GM19438 (cell line): Measurements from ENCODE around the gene ZNF548.

ENCODE experiments used
- ATAC-seq: cut with Tn5 transposase; IDR thresholded peaks from one replicate; pipeline ENCODE4 v1.9.1; 2021; ENCODE audit warnings: low read depth; ENCODE audit not compliant: unreplicated experiment

Gene ZNF548

GRCh38 chr19:57395710-57396109 lies 6.1 kb downstream of the ZNF548 start:
- no peak for ATAC-seq

DNA sequence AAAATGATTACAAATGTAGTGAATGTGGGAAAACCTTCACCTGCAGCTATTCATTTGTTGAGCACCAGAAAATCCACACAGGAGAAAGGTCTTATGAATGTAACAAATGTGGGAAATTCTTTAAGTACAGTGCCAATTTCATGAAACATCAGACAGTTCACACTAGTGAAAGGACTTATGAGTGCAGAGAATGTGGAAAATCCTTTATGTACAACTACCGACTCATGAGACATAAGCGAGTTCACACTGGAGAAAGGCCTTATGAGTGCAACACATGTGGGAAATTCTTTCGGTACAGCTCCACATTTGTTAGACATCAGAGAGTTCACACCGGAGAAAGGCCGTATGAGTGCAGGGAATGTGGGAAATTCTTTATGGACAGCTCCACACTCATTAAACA lies 9.2 kb downstream of the ZNF548 start:
- no peak for ATAC-seq

DNA sequence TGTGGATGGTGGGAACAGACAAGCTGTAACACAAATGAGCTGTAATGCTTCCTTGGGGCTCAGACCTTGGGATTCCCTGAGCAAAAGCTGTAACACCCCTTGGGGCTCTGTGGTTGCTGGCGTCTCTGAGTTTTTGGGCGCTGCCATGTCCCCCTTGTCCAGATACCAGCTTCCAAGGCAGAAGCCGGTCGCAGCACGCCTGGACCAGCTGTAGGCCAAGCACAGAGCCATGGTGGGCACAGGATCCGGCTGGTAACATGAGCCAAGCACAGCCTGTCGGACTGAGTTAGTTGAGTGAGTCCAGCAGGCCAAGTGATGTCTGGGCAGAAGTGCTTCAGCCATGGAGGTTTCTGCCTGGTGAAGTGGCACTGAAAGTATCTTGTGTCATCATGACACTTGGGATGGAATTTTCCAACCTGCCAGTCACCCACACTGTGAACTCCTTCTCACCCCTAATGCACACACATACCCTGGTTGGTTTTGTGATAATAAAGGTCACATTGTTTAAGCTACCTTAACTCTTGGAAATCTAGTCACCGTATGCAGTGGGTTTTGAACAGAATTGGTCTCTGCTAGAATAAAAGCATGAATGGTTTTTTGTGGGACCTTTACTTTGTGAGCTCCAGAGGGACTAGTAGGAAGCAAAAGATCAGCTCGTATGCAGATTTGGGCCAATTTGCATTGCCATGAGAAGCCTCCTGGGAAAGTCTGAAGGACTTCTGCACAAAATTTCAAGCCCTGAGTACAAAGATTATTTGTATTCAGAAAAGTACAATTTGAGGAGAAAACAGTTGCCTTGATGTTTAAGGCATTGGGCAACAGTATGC lies 14.3 kb downstream of the ZNF548 start:
- no peak for ATAC-seq

DNA sequence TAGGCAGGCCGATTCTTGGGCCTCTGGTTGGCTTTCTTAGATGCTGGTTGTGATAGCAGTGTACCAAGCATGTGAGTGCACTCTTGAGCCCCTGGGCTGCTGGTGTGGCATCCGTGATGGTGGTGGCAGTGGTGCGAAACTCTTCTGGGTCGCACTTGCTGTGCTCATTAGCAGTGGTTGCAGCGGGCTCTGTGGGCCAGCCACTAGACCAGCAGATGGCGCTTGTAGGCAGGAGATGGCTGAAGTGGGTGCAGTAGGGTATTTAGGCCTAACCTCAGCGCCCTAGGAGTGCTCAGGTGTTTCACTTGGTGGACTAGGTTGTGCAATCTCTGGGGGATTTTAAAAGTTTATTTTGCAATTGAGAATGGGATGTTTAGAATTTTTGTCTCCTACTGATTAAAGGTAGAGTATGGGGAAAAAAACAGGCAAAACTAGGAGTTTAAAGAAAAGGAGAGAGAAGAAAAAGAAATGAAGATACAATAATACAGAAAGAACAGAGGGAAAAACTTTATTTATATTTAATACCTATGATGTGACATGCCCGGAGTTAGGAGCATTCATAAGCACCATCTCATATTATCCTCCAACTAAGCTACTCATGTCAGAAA lies 17.0 kb downstream of the ZNF548 start:
- no peak for ATAC-seq

DNA sequence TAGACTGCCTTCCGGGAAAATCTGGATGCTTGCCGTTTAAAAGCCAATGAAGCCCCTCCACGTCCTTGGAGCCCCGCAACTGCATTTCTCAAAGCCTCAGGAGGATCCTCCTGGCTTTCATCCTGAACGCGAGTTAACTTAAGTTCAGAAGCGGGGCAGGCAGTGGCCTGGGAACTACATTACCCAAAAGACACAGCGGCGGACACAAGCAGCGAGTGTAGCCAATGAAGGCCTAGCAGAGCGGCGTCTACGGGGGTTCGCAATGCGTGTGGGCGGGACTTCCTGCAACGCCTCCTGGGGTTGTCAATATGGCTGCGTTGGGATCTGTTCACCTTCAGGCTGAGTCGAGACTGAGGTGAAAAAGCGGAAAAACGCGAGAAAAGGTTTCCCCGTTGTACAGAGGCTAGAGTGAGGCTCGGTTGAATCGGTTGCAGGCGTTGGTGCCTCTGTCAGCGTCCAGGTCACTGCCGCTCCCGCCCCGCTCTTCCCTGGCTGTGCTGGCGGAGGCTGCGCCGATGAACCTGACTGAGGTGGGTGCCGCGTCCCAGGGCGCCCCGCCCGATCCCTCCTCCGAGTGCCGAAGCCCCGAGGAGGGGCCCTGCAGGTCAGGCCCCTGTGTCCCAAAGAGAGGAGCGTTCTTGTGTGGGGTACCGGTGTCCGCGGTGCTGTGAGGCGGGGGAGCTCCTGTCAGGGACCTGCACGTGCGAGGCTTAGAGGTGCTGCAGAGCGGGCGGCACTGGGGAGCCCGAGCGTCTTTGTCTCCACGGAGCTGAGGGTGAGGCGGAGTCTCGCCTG lies 21.4 kb downstream of the ZNF548 start, which contains the start of gene ZNF17:
Gene ZNF17 (plus strand): TSS at position 285 of the 795 bp plus-strand sequence. CDS start 2,455 bp downstream, outside the sequence.
- ATAC-seq, result peak; percentile 99

DNA sequence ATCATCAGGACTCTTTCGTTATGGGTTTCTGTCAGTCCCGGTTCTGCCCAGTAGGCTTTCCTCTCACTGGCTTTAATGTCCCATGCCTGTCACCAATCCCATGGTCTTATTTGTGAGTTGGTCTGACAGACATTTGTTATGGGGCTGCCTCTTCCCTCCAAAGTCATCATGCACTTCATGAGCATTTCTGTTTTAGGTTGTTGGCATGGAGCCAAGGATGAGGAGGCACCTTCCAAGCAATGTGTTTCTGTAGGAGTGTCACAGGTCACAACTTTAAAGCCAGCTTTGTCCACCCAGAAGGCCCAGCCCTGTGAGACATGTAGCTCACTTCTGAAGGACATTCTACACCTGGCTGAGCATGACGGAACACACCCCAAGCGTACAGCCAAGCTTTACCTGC lies 29.8 kb downstream of the ZNF548 start:
- ATAC-seq, result no peak

- no peak for ATAC-seq
These were observed 31.4 kb downstream of the ZNF548 start for GRCh38 chr19:57421037-57421436.

DNA sequence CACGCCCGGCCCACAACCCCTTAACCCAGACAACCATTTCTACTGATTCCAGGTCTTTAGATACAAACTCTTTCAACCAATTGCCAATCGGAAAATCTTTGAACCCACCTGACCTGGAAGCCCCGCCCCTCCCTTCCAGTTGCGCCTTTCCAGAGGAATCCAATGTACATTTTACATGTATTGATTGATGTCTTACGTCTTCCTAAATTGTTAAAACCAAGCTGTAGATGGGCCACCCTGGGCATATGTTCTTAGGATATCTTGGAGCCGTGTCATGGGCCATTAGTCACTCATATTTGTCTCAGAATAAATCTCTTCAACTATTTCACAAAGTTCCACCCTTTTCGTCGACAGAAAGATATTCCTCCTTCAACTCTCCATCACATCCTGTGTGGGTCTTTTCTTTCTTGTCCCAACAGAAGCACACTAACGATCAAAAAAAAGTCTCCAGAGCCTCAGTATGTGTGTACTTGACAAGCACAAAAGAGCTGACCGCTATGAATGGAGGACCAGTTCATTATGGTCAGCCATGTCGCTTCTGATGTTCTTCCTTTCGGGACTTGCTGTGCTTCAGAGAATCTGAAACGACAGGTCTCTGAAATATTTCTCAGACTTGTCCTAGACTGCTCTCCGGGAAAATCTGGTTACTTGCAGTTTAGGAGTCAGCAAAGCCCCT lies 44.9 kb downstream of the ZNF548 start:
- ATAC-seq, result peak; percentile 12

DNA sequence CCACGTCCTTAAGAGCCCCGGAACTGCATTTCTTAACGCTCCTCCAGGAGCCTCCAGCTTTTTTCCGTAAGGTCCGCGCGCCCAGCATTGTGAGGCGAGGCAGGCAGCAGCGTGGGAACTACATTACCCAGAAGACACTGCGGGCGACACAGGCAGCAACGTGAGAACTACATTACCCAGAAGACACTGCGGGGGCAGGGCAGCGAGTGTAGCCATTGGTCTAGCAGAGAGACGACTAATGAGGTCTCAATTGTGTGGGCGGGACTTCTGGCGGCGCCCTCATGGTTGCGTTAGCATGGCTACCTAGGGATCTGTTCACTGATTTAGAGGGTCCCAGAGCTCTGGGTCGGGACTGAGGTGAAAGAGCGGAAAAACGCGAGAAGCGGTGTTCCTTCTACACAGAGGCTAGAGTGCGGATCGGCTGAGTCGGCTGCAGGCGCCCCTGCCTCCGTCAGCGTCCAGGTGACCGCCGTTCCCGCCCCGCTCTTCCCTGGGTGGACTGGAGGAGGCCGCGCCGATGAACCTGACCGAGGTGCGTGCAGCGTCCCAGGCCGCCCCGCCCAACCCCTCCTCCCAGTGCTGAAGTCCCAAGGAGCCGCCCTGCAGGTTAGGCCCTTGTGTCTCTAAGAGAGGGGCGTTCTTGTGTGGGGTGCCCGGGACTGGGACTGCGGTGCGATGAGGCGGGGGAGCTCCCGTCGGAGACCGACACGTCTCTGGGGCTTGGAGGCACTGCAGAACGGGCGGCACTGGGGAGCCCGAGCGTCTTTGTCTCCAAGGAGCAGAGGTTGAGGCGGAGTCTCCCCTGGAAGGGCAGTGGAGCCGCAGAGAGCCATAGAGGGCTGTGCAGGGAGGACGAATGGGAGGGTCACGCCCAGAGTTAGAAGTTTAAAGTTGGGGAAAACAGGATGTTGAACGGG lies 45.7 kb downstream of the ZNF548 start, which contains the start of gene ZNF749:
Gene ZNF749 (plus strand): TSS at position 264 of the 917 bp plus-strand sequence. CDS start 254 bp downstream, at position 518.
- ATAC-seq, result peak; percentile 97

- no peak for ATAC-seq
These were observed 46.8 kb downstream of the ZNF548 start for GRCh38 chr19:57436417-57436816.

DNA sequence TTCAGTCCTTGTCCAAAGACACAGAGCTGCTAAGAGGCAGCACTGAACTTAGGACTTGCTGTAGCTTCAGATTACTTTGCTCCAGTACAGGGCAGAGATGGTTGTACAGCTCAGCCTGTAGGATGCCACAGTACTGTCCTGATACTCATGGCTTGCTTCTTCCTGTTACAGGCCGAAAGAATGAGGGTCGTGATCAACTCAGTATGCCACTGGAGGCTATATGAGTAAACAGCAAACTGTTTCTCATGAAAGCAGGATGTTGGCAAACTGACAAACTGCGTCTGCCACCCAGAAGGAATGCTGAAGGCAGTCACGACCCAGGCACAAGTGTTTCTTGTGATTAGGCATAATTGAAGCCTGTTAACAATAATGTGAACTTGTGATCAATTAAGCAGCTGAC lies 48.3 kb downstream of the ZNF548 start:
- ATAC-seq, result no peak

DNA sequence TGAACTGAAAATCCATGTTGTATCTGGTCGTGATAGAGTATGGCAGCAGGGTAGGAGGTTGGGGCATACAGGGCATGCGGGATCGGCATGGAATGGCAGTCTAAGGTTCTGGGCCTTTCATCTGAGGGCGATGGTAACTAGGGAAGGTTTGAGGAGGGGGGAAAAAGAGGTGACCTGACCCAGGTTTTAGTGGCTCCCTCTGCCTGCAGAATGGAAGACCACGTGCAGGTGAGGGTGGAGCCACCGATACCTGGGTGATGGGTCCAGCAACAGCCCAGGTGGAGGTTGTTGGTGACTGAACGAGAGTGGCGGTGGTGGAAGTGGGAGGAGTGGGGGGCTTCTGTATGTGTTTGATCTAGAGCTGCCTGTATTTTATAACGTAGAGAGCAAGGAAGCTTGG lies 49.3 kb downstream of the ZNF548 start:
- no peak for ATAC-seq

DNA sequence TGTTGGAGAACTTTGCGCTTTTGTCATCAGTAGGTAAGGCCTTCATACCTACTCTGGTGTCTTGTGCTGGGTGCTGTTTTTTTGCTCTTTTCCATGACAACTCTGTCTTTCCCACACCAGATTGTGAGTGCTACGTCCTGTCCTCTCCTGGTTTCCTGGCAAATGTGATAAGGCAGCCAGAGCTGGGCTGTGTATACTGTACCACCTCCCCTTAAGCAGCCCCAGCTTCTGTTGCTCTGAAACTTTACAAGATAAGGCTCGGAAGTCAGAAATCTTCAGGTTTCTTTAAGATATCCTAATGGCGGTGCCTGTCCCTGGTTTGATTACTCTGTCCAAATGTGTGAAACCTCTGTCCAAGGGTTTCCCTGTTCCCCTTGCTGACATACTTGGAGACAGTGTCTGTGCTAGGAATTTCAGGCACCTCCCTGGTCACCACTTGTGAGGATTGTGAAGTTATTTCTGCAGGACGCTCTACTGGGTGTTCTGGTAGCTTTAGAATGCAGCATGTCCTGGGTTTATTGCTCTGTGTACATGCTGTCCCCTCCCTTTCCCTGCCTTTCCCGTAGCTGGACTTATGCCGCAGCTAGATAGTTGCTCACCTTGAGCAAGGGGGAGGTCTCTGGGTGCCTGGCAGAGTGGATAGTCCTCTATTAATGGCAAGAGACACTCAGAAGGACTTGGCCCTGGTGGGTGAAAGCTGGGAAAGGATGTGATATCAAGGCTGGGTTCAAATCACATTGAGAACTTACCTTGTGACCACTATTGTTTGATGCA lies 52.5 kb downstream of the ZNF548 start:
- ATAC-seq, result no peak

- ATAC-seq, result no peak
These were observed 53.6 kb downstream of the ZNF548 start for GRCh38 chr19:57443121-57443696.

DNA sequence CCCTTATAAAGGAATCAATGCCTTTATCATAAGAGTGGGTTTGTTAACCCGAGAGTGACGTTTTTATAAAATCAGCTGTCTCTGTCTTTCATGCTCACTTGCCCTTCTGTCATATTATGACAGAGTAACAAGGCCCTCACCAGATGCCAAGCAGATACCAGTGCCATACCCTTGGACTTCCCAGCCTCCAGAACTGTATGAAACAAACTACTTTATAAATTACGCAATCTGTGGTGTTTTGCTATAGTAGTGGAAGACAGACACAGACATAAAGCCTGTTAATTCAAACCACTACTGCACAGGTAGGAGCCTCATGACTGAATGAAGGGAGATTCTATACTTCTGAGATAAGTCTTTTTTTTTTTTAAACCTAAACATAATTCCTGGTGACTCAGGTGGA lies 62.7 kb downstream of the ZNF548 start:
- ATAC-seq, result no peak
